SK-N-DZ (cell line): Measurements from ENCODE around the gene ZNF644.
A peak's percentile ranks its signal among the peaks of the same experiment; 100 is the strongest.
"Not testable (repeated sequence)": the region's sequence is repeated elsewhere in the genome, so short reads cannot be mapped to it uniquely, and the experiment has no call there.

Experiments
- DNase-seq: peaks from one replicate; pipeline ENCODE4 v3.0.0-alpha.2; 2015; ENCODE audit warnings: low spot score

Gene ZNF644

GRCh38 chr1:90987841-90988240, 34.0 kb downstream of the ZNF644 start:
- no peak for DNase-seq

DNA sequence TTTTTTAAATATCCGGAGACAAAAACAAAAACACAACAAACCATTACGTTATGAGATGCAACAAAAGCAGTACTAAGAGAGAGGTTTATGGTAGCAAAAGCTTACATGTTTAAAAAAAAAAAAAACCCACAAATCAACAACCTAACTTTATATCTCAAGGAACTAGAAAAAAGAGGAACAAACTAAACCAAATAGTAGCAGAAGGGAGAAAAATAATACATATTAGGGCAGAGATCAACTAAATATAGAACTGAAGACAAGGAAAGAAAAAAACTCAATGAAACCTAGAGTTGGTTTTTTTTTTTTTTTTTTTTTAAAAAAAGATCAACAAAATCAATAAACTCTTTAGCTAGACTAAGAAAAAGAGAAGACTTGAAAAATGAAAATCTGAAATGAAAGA, 34.9 kb downstream of the ZNF644 start:
- DNase-seq, result no peak

GRCh38 chr1:90977522-90977921, 44.3 kb downstream of the ZNF644 start:
- DNase-seq, result no peak

- DNase-seq, result no peak
Observed at GRCh38 chr1:90973897-90974798, 47.7 kb downstream of the ZNF644 start.

- no peak for DNase-seq
Observed at GRCh38 chr1:90970208-90970607, 51.6 kb downstream of the ZNF644 start.

GRCh38 chr1:90969241-90969640, 52.6 kb downstream of the ZNF644 start:
- DNase-seq, result no peak

- peak; percentile 17 for DNase-seq
Observed at GRCh38 chr1:90964444-90965035, 57.3 kb downstream of the ZNF644 start.

- DNase-seq, result no peak
Observed at GRCh38 chr1:90963651-90964050, 58.2 kb downstream of the ZNF644 start.

DNA sequence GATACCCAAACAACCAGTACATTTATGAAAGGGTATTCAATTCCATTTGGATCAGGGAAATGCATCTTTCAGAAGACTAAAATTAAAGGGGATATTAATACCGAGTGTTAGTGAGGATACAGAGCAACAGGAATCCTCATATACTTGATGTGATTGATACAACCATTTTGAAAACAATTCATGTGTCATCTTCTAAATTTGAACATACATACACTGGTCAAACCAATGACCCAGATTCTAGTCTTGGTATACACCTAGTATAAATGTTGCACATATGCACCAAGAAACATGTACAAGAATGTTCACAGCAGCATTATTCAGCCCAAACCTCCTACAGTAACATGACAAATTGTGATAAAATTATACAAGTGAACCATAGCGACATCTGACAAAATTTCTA, 58.6 kb downstream of the ZNF644 start:
- DNase-seq, result no peak

GRCh38 chr1:90959352-90960206, 62.3 kb downstream of the ZNF644 start:
- no peak for DNase-seq

- no peak for DNase-seq
Observed at GRCh38 chr1:90957497-90957896, 64.3 kb downstream of the ZNF644 start.

DNA sequence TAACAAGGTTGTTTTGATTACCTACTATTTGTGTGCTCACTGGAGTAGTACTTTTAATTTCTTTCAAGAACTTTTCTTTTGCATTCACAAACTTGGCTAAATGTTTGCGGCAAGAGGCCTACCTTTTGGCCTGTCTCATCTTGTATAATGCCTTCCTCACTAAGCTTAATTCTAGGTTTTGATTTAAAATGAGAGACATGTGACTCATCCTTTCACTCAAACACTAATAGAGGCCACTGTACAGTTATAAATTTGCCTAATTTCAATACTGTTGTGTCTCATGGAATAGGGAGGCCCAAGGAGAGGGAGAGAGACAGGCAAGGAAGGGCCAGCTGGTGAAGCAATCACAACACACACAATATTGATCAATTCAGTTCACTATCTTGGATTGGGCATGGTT, 66.1 kb downstream of the ZNF644 start:
- DNase-seq, result no peak

DNA sequence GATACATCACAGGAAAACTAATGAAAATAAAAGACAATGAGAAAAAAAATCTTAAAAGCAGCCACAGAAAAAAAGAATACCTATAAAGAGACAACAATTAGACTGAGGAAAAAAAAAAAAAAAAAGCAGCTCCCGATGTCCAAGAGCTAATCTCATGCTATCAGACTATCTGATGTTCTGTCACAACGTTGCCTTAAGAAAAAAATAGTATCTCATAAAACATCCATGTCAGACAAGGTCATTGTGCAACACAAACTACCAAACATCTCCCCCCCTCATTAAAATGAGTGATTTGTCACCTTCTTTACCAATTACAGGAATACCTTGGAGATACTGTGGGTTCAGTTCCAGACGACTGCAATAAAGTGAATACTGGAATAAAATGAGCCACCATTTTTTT, 68.9 kb downstream of the ZNF644 start:
- no peak for DNase-seq

GRCh38 chr1:90951009-90951408, 70.8 kb downstream of the ZNF644 start:
- DNase-seq, result no peak

DNA sequence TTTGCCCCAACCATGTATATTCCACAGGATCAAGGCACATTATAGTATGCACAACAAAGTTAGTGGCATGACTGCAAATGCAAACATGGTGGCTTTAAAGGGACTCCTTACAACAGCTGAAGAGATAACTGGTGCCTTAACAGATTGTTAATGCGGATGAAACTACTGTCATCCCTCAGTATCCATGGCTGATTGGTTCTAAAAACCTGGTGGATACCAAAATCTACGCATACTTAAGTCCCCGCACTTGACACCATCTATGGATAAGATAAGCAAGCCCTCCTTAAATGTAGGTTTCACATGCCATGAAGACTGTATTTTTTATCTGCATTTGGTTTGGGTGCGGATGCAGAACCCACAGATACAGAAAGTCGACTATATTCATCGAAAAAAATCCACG, 73.5 kb downstream of the ZNF644 start:
- no peak for DNase-seq

GRCh38 chr1:90946630-90947029, 75.2 kb downstream of the ZNF644 start:
- no peak for DNase-seq

DNA sequence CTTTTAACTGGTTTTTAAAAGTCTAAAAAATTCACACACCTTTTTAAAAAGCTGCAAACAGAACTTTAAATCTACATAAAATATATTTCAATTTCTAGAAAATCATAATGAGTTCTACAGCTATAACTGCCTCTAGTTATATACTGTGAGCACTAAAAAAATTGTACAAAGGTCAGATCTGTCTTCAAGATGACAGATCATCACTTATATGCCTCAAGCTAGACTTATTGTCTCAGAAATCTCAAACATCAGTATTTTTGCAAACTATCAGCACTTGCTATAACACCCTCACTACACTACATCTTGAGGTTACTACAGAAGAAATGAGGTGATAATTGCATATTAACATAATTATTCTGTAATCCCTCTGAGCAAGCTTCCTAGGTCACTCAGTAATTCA, 76.5 kb downstream of the ZNF644 start:
- DNase-seq, result no peak

DNA sequence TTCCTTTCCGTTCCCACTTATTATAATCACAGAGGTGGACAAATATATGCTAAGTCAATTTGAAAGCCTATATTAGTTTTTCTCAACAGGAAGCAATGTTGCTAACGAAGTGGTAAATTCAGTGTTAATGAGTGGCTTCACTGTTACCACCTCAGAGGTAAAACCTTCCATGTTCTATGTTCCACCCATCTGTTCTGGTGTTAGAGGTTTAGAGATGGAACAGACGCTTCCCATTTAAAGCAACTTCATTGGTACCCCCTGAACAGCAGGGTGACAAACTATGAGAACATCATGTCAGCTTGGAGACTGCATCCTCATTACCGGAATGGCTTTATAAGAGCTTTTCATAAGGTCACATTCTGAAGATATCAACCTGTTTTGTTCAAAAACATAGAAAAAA, 77.9 kb downstream of the ZNF644 start:
- DNase-seq, result no peak

GRCh38 chr1:90940746-90941145, 81.1 kb downstream of the ZNF644 start:
- DNase-seq, result no peak

DNA sequence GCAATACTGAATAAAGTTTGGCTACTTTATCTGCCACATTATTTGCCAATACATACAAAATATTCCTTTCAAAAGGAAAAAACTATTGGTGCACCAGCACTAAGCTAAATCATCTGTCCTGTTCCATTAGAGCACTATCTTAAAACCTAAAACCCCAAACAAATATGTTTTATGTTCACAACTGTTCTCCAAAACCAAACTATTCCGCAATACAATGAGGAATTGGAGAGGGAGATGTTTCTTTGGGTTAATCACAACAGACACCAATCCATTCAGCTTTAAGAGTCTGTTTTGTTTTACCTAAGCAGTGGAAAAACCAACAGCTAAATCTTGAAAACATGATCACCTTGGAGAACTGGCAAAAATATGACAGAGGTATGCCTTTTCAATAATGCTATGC, 85.1 kb downstream of the ZNF644 start:
- DNase-seq, result no peak

- no peak for DNase-seq
Observed at GRCh38 chr1:90936061-90936460, 85.8 kb downstream of the ZNF644 start.

DNA sequence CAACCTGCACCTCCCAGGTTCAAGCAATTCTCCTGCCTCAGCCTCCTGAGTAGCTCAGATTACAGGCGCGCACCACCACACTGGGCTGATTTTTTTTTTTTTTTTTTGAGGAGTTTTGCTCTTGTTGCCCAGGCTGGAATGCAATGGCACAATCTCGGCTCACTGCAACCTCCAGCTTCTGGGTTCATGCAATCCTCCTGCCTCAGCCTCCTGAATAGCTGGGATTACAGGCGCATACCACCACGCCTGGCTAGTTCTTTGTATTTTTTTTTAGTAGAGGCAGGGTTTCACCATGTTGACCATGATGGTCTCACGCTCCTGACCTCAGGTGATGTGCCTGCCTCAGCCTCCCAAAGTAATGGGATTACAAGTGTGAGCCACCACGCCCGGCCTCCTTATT, 93.6 kb downstream of the ZNF644 start:
- not testable (repeated sequence) for DNase-seq
